ENCODE measurements around the gene FARS2.

FARS2 gene

GRCh38 chr6:5305968-5306626 lies 44.8 kb downstream of the FARS2 start:
- TF ChIP-seq POLR2A (IDR thresholded peaks at IDR 0.05; ENCODE audit: low read depth, low read length) = no peak
- FAIRE-seq (no peak), DNase-seq (ENCODE audit: insufficient read length, low spot score) (no peak)

DNA sequence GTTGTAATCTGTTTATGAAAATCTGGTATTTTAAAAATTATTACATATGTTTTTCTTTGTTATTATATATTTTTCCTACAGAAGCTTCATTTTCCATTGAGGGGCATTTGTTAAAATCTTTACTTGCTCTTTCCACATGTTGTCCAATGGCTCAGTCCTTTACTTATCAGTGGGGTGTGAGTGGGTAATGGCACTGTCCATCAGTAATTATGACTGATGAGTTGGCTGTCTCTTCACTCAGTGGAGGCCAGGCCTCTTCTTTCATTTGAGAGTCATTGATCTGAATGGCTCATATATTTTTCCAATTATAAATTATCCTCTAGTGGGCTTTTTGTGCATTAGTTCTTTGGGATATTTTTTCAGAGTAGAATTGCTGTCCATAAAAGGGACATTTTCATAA lies 45.7 kb downstream of the FARS2 start:
- TF ChIP-seq POLR2A (IDR thresholded peaks at IDR 0.05; ENCODE audit: low read depth, low read length) = no peak
- FAIRE-seq (no peak), DNase-seq (ENCODE audit: insufficient read length, low spot score) (no peak)

GRCh38 chr6:5308066-5308465 lies 46.8 kb downstream of the FARS2 start:
- FAIRE-seq (no peak), DNase-seq (ENCODE audit: insufficient read length, low spot score) (no peak)
- TF ChIP-seq POLR2A (IDR thresholded peaks at IDR 0.05; ENCODE audit: low read depth, low read length) = no peak

- FAIRE-seq = no peak
Observed at GRCh38 chr6:5314191-5314865, 53.0 kb downstream of the FARS2 start.

DNA sequence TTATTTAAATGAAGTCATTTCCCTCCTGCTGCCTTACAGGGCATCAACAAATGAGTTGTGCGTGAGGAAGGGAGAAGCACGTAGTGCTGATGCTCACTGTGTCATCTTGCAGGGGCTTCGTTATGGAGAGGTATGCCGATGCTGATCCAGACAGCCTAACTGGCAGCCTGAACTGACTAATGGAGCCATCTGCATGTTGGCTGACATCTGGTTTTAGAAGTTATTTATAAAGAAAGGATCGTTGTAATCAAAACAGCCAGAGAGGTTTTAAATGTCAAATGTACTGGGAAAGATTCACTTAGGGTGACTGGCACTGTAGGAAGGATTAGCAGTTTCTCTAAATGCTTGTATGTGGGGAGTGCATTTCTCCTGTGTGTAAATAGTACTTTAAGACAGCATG lies 54.6 kb downstream of the FARS2 start:
- TF ChIP-seq POLR2A (IDR thresholded peaks at IDR 0.05; ENCODE audit: low read depth, low read length) = no peak
- no peak for FAIRE-seq
- no peak for DNase-seq (ENCODE audit: insufficient read length, low spot score)

More at GRCh38 chr6:5314191-5314865, 53.0 kb downstream of the FARS2 start:
- no peak for DNase-seq (ENCODE audit: insufficient read length, low spot score)
- TF ChIP-seq POLR2A (IDR thresholded peaks at IDR 0.05; ENCODE audit: low read depth, low read length) = no peak

GRCh38 chr6:5316951-5317350 lies 55.6 kb downstream of the FARS2 start:
- FAIRE-seq (no peak), DNase-seq (ENCODE audit: insufficient read length, low spot score) (no peak)
- no peak for TF ChIP-seq POLR2A (IDR thresholded peaks at IDR 0.05; ENCODE audit: low read depth, low read length)

DNA sequence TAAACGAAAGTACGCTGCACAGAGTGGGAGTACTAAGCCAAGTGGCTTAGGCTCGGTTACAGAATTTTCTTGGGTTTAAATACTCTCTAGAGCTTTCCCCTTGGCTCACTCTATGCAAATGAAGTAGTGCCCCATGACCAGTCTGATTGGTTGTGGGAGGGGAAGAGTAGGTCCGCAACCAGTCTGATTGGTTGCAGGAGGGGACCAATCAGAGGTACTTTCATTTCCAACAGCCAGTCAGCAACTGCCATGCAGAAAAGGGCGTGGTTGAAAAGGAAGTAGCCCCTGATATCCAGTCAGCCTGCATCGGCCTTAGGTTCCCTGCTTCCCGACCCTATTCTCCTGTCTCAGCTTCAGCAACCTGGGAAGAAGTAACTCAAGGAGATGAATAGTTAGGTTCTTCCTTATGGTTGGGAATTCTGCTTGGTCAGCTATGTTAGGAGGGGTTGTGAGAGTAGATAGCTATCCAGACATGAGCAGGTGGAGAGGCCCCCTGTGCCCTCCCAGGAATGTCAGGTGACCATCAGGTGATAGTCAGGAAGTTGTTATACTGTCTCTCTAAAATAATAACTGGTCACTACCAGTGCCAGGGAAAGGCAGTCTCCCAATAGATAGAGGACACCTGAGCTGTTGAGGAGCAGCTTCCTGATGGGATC lies 57.4 kb downstream of the FARS2 start:
- TF ChIP-seq POLR2A (IDR thresholded peaks at IDR 0.05; ENCODE audit: low read depth, low read length) = no peak
- DNase-seq (ENCODE audit: insufficient read length, low spot score) (no peak), FAIRE-seq (no peak)

- no peak for DNase-seq (ENCODE audit: insufficient read length, low spot score)
- TF ChIP-seq POLR2A (IDR thresholded peaks at IDR 0.05; ENCODE audit: low read depth, low read length) = no peak
- FAIRE-seq = no peak
Observed at GRCh38 chr6:5323979-5324378, 62.7 kb downstream of the FARS2 start.

- no peak for TF ChIP-seq POLR2A (IDR thresholded peaks at IDR 0.05; ENCODE audit: low read depth, low read length)
- FAIRE-seq (no peak), DNase-seq (ENCODE audit: insufficient read length, low spot score) (no peak)
Observed at GRCh38 chr6:5325173-5325572, 63.9 kb downstream of the FARS2 start.

GRCh38 chr6:5326022-5326641 lies 64.8 kb downstream of the FARS2 start:
- FAIRE-seq (no peak), DNase-seq (ENCODE audit: insufficient read length, low spot score) (no peak)
- no peak for TF ChIP-seq POLR2A (IDR thresholded peaks at IDR 0.05; ENCODE audit: low read depth, low read length)

DNA sequence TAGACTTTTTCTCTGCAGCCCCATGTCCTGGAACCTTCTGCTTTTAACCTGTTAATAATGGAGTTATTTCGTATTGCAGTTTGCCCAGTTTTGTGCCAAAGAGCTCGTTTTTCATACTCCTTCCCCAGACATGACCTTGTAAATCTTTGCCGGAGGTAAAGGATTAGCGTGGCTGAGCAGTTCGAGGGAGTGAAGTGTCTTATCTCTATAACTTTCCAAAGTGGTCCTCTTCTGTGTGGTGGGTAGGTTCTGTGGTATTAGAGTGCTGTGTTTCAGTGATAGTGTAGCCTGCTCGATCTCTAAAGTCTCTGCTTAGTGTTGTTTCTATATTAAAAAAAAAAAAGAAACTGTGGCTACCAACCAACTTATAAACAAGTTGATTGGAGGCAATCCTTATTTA lies 67.5 kb downstream of the FARS2 start:
- FAIRE-seq = no peak
- no peak for TF ChIP-seq POLR2A (IDR thresholded peaks at IDR 0.05; ENCODE audit: low read depth, low read length)

DNA sequence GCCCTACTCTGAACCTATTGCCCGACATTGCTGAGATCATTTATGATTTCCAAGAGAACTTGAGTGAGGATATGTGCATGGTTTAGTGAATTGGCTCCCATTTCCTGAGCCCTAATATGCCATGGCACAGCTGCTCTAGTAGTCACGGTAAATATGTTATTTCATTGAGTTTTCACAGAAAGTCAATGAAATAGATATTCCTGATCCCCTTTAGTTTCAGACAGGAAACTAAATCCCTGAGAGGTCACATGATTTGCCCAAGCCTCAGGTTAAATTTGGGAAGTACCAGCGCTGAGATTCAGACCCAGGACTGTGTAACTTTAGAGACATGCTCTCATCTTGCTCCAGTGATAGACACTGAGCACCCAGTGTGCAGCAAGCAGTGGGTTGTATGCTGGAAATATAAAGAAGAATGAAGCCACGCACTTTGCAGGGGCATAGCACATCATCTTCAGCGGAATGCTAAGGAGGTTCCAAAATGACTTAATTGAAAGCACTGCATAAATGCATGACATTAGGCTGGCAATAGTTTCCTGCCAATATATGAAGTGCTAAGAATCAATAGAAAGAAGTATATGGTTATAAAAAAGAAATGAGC lies 70.6 kb downstream of the FARS2 start:
- DNase-seq (ENCODE audit: insufficient read length, low spot score) = no peak
- FAIRE-seq = no peak
- no peak for TF ChIP-seq POLR2A (IDR thresholded peaks at IDR 0.05; ENCODE audit: low read depth, low read length)

More for the DNA sequence above, 67.5 kb downstream of the FARS2 start:
- no peak for DNase-seq (ENCODE audit: insufficient read length, low spot score)

GRCh38 chr6:5333658-5334057 lies 72.3 kb downstream of the FARS2 start:
- no peak for TF ChIP-seq POLR2A (IDR thresholded peaks at IDR 0.05; ENCODE audit: low read depth, low read length)
- FAIRE-seq (peak; percentile 97), DNase-seq (ENCODE audit: insufficient read length, low spot score) (peak; percentile 19)

DNA sequence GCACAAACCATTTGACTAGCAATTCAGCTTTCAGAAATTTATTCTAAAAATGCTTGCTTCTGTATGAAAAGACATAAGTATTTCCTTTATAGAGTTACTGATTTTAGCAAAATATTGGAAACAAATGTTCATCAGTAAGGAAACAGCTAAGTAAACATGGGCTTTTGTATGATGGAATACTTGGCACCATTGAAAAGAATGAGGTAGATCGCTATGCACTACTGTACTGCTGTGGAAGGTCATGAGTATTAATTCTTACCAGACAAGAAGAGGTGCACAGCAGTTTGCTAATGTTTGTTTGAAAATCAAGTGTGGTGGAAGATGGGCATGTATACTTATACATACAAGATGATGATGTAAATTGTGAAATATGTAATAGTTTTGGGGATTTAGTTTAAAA lies 73.0 kb downstream of the FARS2 start:
- DNase-seq (ENCODE audit: insufficient read length, low spot score) (no peak), FAIRE-seq (no peak)
- no peak for TF ChIP-seq POLR2A (IDR thresholded peaks at IDR 0.05; ENCODE audit: low read depth, low read length)
